Suppressor macrophage (primary cell): ENCODE results near the gene COL4A3.

Source experiments
- DNase-seq, 4 experiments: peaks; one replicate each; pipeline ENCODE4 v3.0.0-alpha.2; 2020 to 2022
- total RNA-seq, 17 experiments: gene quantifications; one replicate each; lab custom pipeline; 2026; ENCODE audit warnings: mixed read lengths in 6 of 17, inconsistent platforms in 3 of 17; lab: John Stamatoyannopoulos, UW

COL4A3 gene
- total RNA-seq: 0 to 5.8 (median 0) reads per million in 17 experiments

- no peak for DNase-seq
Observed at GRCh38 chr2:227163998-227164762, at the start of gene COL4A3, which contains the start of gene COL4A4. TSS of gene COL4A3 (plus strand) at chr2:227164624. CDS start at chr2:227164727, 103 bp downstream. TSS of gene COL4A4 (minus strand) at chr2:227164205. CDS start at chr2:227147483, 16,722 bp downstream.

- DNase-seq: no peak
Observed at GRCh38 chr2:227115761-227116160, 48.7 kb upstream of the COL4A3 start.

- DNase-seq: no peak
Observed at GRCh38 chr2:227117027-227117426, 47.4 kb upstream of the COL4A3 start.

DNA sequence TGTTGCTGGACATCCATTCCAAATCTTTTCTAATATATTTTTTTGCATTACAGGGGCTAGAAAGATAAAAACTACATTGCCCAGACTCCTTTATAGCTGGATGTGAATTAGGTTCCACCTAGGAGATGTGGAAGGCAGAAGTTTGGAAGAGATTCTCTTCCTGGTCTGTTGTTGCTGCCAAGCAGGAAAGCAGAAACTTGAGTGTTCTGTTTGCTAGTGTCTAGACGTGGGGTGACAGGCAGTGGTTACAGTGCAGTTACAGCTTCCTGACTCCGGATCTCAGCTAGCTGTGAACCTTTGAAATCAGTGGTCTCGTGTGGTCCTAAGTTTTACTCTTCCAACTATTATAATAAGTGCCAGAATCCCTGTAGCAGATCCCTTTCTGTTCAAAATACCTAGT, 46.6 kb upstream of the COL4A3 start:
- DNase-seq: no peak

DNA sequence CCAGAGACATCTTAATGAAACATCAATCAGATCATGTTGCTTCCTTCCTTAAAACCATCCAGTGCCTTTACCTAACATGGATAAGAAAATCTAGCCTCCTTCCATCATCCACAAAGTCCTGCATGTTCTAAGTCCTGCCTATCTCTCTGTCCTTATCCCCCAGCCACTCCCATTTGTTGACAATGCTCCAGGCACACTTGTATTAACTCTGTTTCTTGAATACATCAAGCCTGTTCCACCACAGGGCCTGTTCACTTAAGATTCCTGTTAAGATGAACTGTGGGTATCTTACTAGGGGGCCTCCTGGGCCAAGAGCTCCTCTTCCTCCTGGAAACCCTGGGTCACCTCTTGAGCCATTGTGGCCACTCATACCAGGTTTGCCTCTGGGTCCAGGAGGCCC, 46.1 kb upstream of the COL4A3 start:
- no peak for DNase-seq

- no peak for DNase-seq
Observed at GRCh38 chr2:227123697-227124096, 40.7 kb upstream of the COL4A3 start.

GRCh38 chr2:227124811-227125210, 39.6 kb upstream of the COL4A3 start:
- DNase-seq: no peak

DNA sequence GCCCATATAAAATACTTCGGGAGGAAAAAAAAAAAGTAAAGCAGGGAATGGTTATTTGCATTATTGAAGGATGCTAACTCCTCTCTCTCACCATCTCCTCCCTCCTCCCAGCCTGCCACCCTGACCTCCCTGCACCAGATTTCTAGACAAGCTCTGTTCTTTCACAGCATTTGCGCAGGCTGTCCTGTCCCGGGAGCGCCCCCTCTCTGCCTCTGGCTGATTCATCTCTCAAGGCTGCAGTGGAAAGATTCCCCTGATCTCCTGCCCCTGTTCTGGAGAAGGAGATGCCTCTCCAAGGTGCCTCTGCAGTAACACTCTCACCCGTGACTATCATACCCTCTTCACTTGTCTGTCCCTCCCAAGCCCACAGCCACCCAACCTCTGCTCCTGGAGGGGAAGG, 38.9 kb upstream of the COL4A3 start:
- peak in 1 of 4 experiments; percentile 6 for DNase-seq

GRCh38 chr2:227127201-227127600, 37.2 kb upstream of the COL4A3 start:
- no peak for DNase-seq

GRCh38 chr2:227130636-227131035, 33.8 kb upstream of the COL4A3 start:
- no peak for DNase-seq

DNA sequence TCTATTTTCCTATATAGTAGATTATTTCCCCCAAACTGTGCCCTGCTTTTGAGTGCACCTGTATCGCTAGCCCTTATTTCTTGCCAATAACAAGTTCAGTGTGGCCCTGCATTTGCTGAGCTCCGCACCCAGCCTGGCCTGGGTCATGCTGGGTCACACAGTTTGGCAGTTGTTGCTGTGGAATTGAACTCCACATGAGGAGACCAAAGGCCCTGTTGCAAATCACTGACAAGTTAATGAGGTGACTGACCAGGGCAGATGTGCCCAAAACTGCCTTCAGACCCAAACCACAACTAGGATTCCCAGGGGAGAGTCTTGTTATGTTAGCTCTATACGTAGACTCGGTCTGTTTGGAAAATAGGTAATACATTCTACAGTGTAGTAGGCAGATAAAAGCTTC, 31.4 kb upstream of the COL4A3 start:
- no peak for DNase-seq

DNA sequence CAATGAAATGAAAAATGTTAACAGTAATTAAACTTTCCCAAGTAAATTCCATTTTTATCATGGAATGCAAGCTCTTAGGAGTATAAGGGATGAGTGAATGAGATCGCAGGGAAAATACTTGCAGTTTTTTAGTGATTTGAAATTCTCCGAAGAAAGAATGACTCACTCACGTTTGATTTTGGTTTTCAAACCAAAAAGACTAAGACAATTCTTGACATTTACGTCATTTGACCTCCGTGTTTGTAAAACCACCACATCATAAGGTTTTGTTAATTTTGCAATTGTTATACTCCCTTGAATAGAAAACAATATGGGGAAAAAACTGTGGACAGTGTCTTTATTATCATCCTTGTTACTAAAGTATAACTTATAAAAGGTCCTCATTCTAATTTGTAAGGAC, 29.8 kb upstream of the COL4A3 start:
- DNase-seq: no peak

GRCh38 chr2:227141301-227141700, 23.1 kb upstream of the COL4A3 start:
- no peak for DNase-seq

GRCh38 chr2:227143895-227144294, 20.5 kb upstream of the COL4A3 start:
- no peak for DNase-seq

DNA sequence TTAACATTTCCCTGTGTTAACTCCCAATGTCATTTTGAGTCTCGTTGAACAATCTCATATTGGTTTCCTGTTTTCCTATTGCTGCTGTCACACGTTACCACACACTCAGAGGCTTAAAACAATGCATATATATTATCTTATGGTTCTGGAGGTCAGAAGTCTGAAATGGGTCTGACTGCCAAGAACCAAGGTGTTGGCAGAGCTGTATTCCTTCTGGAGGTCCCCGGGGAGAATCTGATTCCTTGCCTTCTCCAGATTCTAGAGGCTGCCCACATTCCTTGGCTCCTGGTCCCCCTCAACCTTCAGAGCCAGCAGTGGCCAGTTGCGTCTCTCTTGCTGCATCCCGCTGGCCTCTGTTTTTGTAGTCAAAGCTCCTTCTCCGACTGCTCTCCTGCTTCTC, 18.0 kb upstream of the COL4A3 start:
- no peak for DNase-seq

DNA sequence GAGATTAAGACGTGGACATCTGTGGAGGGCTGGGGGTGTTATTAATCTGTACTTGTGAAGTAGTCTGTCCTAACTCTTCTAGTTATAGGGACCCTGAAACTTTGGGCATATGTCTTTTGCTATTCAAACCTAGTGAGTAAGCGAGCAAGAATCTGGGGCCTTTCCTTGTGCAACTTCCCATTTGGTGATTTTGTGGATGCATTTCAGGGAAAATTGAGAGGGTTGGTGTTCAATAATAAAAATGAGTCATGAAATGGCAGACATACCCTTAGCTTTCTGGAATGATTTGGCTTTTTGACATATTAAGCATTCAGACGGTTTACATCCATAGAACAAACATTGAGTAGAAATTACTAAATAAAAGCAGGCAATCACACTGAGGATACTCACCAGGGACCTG, 17.4 kb upstream of the COL4A3 start:
- DNase-seq: no peak

GRCh38 chr2:227148106-227148505, 16.3 kb upstream of the COL4A3 start:
- DNase-seq: no peak

- DNase-seq: no peak
Observed at GRCh38 chr2:227150222-227150936, 14.0 kb upstream of the COL4A3 start.

GRCh38 chr2:227152093-227152766, 12.2 kb upstream of the COL4A3 start:
- no peak for DNase-seq

DNA sequence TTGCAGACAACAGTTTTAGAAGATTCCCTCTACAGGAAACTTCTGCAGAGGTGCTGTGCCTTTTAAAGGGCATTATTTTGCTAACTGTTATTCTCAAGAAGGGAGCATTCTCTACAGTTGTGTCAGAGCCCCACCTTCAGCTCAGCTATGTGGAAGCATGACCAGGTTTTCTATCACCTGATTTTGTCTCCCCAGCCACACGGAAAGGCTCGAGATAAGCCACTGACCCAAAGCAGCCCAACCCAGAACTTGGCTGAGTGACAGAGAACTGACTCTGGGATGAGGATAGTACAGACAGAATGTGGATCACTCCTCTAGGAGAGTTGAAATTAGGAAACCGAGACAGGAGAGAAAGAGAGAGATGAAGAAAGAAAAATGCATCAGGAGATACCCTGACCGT, 11.1 kb upstream of the COL4A3 start:
- DNase-seq: no peak

- no peak for DNase-seq
Observed at GRCh38 chr2:227153758-227154486, 10.5 kb upstream of the COL4A3 start.

DNA sequence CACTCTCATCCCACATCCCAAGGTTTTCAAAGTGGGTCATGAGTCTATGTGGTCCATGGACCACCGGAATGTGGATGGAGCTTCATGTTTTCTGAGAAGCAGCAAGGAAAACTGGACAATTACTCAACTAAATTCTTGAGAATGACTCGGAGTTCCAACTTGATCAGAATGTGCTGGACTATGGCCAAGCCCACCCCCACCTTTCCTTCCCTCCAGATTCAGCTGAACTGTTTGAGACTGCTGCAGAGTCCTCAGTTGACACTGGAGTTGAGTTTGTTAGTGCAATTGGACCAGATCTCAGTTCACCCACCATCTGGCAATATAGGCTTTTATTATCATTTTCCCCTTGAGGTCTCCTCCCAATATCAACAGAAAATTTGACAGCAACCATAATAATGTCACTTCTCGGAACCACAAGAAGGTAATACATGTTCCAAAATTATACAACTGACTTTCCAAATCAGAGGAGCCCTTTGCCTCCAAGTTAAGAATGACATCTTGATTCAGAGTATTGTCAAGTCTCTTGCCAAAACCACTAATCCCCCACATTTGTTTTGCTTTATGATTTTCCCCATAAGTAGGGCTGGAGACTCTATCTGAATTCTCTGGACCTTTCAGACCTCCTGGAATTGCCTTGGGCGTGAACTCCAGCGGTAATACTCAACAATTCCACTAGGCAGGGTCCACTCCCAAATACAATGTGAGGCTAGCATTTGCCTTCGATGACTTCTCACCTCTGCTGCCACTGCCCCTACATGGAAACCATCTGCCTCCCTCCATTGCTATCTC, 9.2 kb upstream of the COL4A3 start:
- no peak for DNase-seq
